MM.1S (cell line): ENCODE results near the gene STK17B.

Experiments
- EZH2 ChIP-seq: fragments of 300-600 bp; sonication (generic); optimal IDR thresholded peaks from 2 replicates; pipeline ENCODE3; 2017; ENCODE audit warnings: low read depth, mild to moderate bottlenecking, antibody characterized with exemption, low read length, mixed read lengths
- EZH2phosphoT487 ChIP-seq: fragments of 300-600 bp; sonication (generic); IDR thresholded peaks from 2 replicates; pipeline ENCODE4 v1.6.1; 2018; ENCODE audit warnings: antibody characterized with exemption, low read length
- TF ChIP-seq, protein P1 (sequence below): fragments of 300-600 bp; sonication (generic); IDR thresholded peaks from 2 replicates; pipeline ENCODE4 v1.5.1; 2016; ENCODE audit warnings: antibody characterized with exemption, low read length, mixed read lengths

DNA sequence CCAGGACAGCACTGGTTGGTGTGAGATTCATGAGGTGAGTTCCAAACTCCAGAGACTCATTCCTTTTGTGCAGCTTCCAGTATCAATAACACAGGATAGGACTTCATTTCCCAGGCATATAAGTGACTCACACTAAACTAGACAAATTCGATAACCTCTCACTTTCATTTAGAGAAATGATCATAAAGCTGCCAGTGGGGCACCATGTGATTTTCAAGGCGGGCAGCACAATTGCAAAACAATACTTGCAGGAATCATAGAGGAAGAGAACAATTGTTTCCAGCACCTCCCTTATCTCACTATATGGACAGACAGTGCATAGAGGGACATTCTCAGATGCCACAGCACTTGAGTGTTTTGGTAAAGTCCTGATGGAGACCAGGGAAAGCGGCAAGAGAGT lies 71.5 kb downstream of the STK17B start:
- TF ChIP-seq EZH2phosphoT487 (no peak), EZH2 (no peak)
- TF ChIP-seq, protein P1, sequence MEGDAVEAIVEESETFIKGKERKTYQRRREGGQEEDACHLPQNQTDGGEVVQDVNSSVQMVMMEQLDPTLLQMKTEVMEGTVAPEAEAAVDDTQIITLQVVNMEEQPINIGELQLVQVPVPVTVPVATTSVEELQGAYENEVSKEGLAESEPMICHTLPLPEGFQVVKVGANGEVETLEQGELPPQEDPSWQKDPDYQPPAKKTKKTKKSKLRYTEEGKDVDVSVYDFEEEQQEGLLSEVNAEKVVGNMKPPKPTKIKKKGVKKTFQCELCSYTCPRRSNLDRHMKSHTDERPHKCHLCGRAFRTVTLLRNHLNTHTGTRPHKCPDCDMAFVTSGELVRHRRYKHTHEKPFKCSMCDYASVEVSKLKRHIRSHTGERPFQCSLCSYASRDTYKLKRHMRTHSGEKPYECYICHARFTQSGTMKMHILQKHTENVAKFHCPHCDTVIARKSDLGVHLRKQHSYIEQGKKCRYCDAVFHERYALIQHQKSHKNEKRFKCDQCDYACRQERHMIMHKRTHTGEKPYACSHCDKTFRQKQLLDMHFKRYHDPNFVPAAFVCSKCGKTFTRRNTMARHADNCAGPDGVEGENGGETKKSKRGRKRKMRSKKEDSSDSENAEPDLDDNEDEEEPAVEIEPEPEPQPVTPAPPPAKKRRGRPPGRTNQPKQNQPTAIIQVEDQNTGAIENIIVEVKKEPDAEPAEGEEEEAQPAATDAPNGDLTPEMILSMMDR: no peak
